K562 treated with DMSO at 1 percent for 48 hours (cell line): ENCODE results near the gene OR2Y1. TPM values are rescaled to one million over a fixed set of nuclear protein-coding genes. Genes with fewer than 3 reads are reported as not detected.

Experiments used
- total RNA-seq: library from RNA; unstranded; fragments of 300-600 nt; gene quantifications from 2 replicates; pipeline ENCODE4 v1.2.3, GENCODE V29; 2022; ENCODE audit warnings: low replicate concordance; ENCODE audit errors: extremely low read depth

The OR2Y1 gene
- not detected in 2 replicates for total RNA-seq

GRCh38 chr5:180739958-180740357 lies at the start of gene OR2Y1:
OR2Y1 (minus strand) TSS chr5:180740058; CDS start chr5:180740058, 0 bp downstream.

Other genes with a start within 250 kb of the OR2Y1 start
- not detected in 2 replicates for gene CNOT6, start 245.7 kb downstream of the OR2Y1 start, total RNA-seq
- not detected in 2 replicates for gene SCGB3A1, start 148.6 kb downstream of the OR2Y1 start, total RNA-seq
- gene FLT4, start 90.5 kb downstream of the OR2Y1 start, total RNA-seq, result not detected in 2 replicates
- not detected in 2 replicates for gene MGAT1, start 62.7 kb upstream of the OR2Y1 start, total RNA-seq
- not detected in 2 replicates for gene ZFP62, start 121.2 kb upstream of the OR2Y1 start, total RNA-seq
- gene BTNL8, start 159.1 kb upstream of the OR2Y1 start, total RNA-seq, result not detected in 2 replicates
- gene BTNL3, start 248.8 kb upstream of the OR2Y1 start, total RNA-seq, result not detected in 2 replicates